H9 (cell line): ENCODE data around the gene LARGE1. TPM values are rescaled to one million over a fixed set of nuclear protein-coding genes. Genes with fewer than 3 reads are reported as not detected.

Experiments used
- DNase-seq: peaks from one replicate; pipeline ENCODE4 v3.0.0-alpha.2; 2017
- H2AFZ ChIP-seq: one replicate; pipeline ENCODE4 v1.6.1; 2013; ENCODE audit warnings: mild to moderate bottlenecking, low read length, control low read depth, moderate library complexity
- H2AK5ac ChIP-seq: 2 replicates; pipeline ENCODE4 v1.6.1; 2013; ENCODE audit warnings: low read length, control low read depth, mixed read lengths; ENCODE audit not compliant: insufficient read length
- H2BK120ac ChIP-seq: one replicate; pipeline ENCODE4 v1.6.1; 2013; ENCODE audit warnings: low read depth, mild to moderate bottlenecking, low read length, control low read depth, inconsistent platforms; ENCODE audit not compliant: poor library complexity, severe bottlenecking
- H2BK12ac ChIP-seq: 2 replicates; pipeline ENCODE4 v1.6.1; 2013; ENCODE audit warnings: low read length, control low read depth, mixed read lengths, low read depth; ENCODE audit not compliant: insufficient read length
- H2BK15ac ChIP-seq: 2 replicates; pipeline ENCODE4 v1.6.1; 2013; ENCODE audit warnings: low read depth, low read length, control low read depth
- H2BK20ac ChIP-seq: one replicate; pipeline ENCODE4 v1.6.1; 2013; ENCODE audit warnings: low read depth, mild to moderate bottlenecking, low read length, control low read depth, inconsistent platforms; ENCODE audit not compliant: poor library complexity, severe bottlenecking
- H2BK5ac ChIP-seq: 2 replicates; pipeline ENCODE4 v1.6.1; 2013; ENCODE audit warnings: low read length, control low read depth, mixed read lengths; ENCODE audit not compliant: insufficient read length
- H3K14ac ChIP-seq: 2 replicates; pipeline ENCODE4 v1.6.1; 2013; ENCODE audit warnings: low read length, control low read depth; ENCODE audit not compliant: insufficient read depth
- H3K18ac ChIP-seq: 2 replicates; pipeline ENCODE4 v1.6.1; 2013; ENCODE audit warnings: low read depth, mild to moderate bottlenecking, mixed read lengths, low read length, control low read depth; ENCODE audit not compliant: insufficient read length
- H3K23ac ChIP-seq: 2 replicates; pipeline ENCODE4 v1.6.1; 2013; ENCODE audit warnings: low read length, control low read depth, mixed read lengths, low read depth; ENCODE audit not compliant: insufficient read length
- H3K23me2 ChIP-seq: 2 replicates; pipeline ENCODE4 v1.6.1; 2013; ENCODE audit warnings: low read depth, mild to moderate bottlenecking, mixed read lengths, low read length, control low read depth; ENCODE audit not compliant: insufficient read length, poor library complexity, severe bottlenecking
- H3K27ac ChIP-seq: 2 replicates; pipeline ENCODE4 v1.5.1; 2013; ENCODE audit warnings: low read length, control low read depth, mixed read lengths, low read depth; ENCODE audit not compliant: insufficient read length
- H3K27me3 ChIP-seq: 2 replicates; pipeline ENCODE4 v1.6.1; 2013; ENCODE audit warnings: low read length, control low read depth, inconsistent platforms; ENCODE audit not compliant: insufficient read depth
- H3K4ac ChIP-seq: 2 replicates; pipeline ENCODE4 v1.6.1; 2013; ENCODE audit warnings: low read depth, mild to moderate bottlenecking, control low read depth, inconsistent platforms, low read length, moderate library complexity
- H3K4me1 ChIP-seq: 2 replicates; pipeline ENCODE4 v1.6.1; 2013; ENCODE audit warnings: low read length, control low read depth, inconsistent platforms; ENCODE audit not compliant: insufficient read depth
- H3K4me2 ChIP-seq: 2 replicates; pipeline ENCODE4 v1.6.1; 2013; ENCODE audit warnings: low read length, control low read depth, mixed read lengths; ENCODE audit not compliant: insufficient read length, insufficient read depth
- H3K56ac ChIP-seq: 2 replicates; pipeline ENCODE4 v1.6.1; 2013; ENCODE audit warnings: low read depth, mild to moderate bottlenecking, mixed read lengths, low read length, control low read depth; ENCODE audit not compliant: insufficient read length
- H3K79me1 ChIP-seq: 2 replicates; pipeline ENCODE4 v1.6.1; 2013; ENCODE audit warnings: low read depth, mild to moderate bottlenecking, moderate library complexity, low read length, control low read depth, inconsistent platforms; ENCODE audit not compliant: insufficient read depth, poor library complexity, severe bottlenecking
- H3K79me2 ChIP-seq: 2 replicates; pipeline ENCODE4 v1.6.1; 2013; ENCODE audit warnings: low read length, control low read depth, inconsistent platforms; ENCODE audit not compliant: insufficient read depth
- H3K9ac ChIP-seq: 2 replicates; pipeline ENCODE4 v1.6.1; 2013; ENCODE audit warnings: low read length, control low read depth, mixed read lengths; ENCODE audit not compliant: insufficient read length; ENCODE audit errors: extremely low read depth
- H3K9me3 ChIP-seq: one replicate; pipeline ENCODE4 v1.6.1; 2013; ENCODE audit warnings: low read depth, low read length, inconsistent platforms; ENCODE audit not compliant: control insufficient read depth
- H3T11ph ChIP-seq: one replicate; pipeline ENCODE4 v1.6.1; 2013; ENCODE audit warnings: mild to moderate bottlenecking, low read length, control low read depth, inconsistent platforms
- H4K20me1 ChIP-seq: one replicate; pipeline ENCODE4 v1.6.1; 2013; ENCODE audit not compliant: control insufficient read depth, insufficient read length, insufficient read depth
- H4K5ac ChIP-seq: 2 replicates; pipeline ENCODE4 v1.6.1; 2013; ENCODE audit warnings: low read depth, mild to moderate bottlenecking, mixed read lengths, low read length, control low read depth; ENCODE audit not compliant: insufficient read length
- H4K8ac ChIP-seq: replicated peaks from 2 replicates; pipeline ENCODE4 v1.6.1; 2013; ENCODE audit warnings: low read length, control low read depth, mixed read lengths, low read depth; ENCODE audit not compliant: insufficient read length
- H4K91ac ChIP-seq: 2 replicates; pipeline ENCODE4 v1.6.1; 2013; ENCODE audit warnings: low read depth, mild to moderate bottlenecking, moderate library complexity, mixed read lengths, low read length, control low read depth; ENCODE audit not compliant: insufficient read length
- H3K27ac Mint-ChIP-seq, 3 experiments: 2 replicates in 2 of 3; 3 replicates in 1 of 3; pipeline ENCODE4 v1.8.0; 2020 to 2021; ENCODE audit warnings: mixed read lengths in 3 of 3, mild to moderate bottlenecking in 1 of 3, moderate library complexity in 1 of 3
- H3K27me3 Mint-ChIP-seq: 2 replicates; pipeline ENCODE4 v1.8.0; 2021; ENCODE audit warnings: low read depth, mild to moderate bottlenecking, moderate library complexity, mixed read lengths
- H3K36me3 Mint-ChIP-seq, 3 experiments: 2 replicates in 2 of 3; 3 replicates in 1 of 3; pipeline ENCODE4 v1.8.0; 2020 to 2021; ENCODE audit warnings: low read depth in 3 of 3, mixed read lengths in 3 of 3; ENCODE audit not compliant: insufficient read depth in 1 of 3
- H3K4me1 Mint-ChIP-seq, 2 experiments: 2 replicates each; pipeline ENCODE4 v1.8.0; 2020; ENCODE audit warnings: mixed read lengths in 2 of 2
- H3K4me3 Mint-ChIP-seq, 2 experiments: 2 replicates in 1 of 2; 3 replicates in 1 of 2; pipeline ENCODE4 v1.8.0; 2020 to 2021; ENCODE audit warnings: mild to moderate bottlenecking in 2 of 2, mixed read lengths in 2 of 2, moderate library complexity in 1 of 2
- H3K9me3 Mint-ChIP-seq, 2 experiments: 2 replicates in 1 of 2; 3 replicates in 1 of 2; pipeline ENCODE4 v1.8.0; 2020; ENCODE audit warnings: mild to moderate bottlenecking in 2 of 2, mixed read lengths in 2 of 2, moderate library complexity in 1 of 2
- CTCF ChIP-seq: fragments of 200-600 bp; sonication (generic); conservative IDR thresholded peaks from 3 replicates; pipeline ENCODE4 v1.8.0; 2021; ENCODE audit warnings: antibody characterized with exemption, mild to moderate bottlenecking
- WGBS: extraction: QIAGEN DNeasy Blood & Tissue Kit; methylation state at CpG from one replicate; pipeline ENCODE4 v1.1.7; 2013; ENCODE audit warnings: missing lambda C conversion rate, low lambda C conversion rate, mixed read lengths; ENCODE audit not compliant: insufficient read length; ENCODE audit errors: extremely low coverage; 5-methylcytosine and 5-hydroxymethylcytosine counted together
- total RNA-seq: library from RNA; stranded (reverse); gene quantifications from 2 replicates; pipeline ENCODE4 v1.2.1, GENCODE V29; 2021

The LARGE1 gene
- total RNA-seq, 1 experiment from 2014 or later = 43.5 TPM

- DNase-seq = no peak
- Mint-ChIP-seq H3K9me3 (no peaks in the 10 kb centered on the region), H3K4me1 (peaks cover 49 to 66% of the 10 kb centered on the region in 2 experiments), H3K4me3 (no peak overlapping the region), H3K27ac (peak overlapping the region in 2 of 3 experiments; percentile 44 to 49; a peak in 2 of 7 replicates), H3K36me3 (peaks cover 0 to 3% (median 0%) of the 10 kb centered on the region in 3 experiments; a peak in 1 of 7 replicates), H3K27me3 (no peaks in the 10 kb centered on the region)
- Histone ChIP-seq H2BK12ac (no peak overlapping the region), H3K56ac (no peak overlapping the region), H2BK20ac (no peak overlapping the region), H3K27ac (no peak overlapping the region), H3K4me1 (peaks cover 20% of the 10 kb centered on the region; the same call in 1 of the 2 replicates), H2AK5ac (no peak overlapping the region), H4K20me1 (peaks cover 3% of the 10 kb centered on the region), H2BK15ac (no peak overlapping the region), H2AFZ (no peak overlapping the region), H2BK120ac (no peak overlapping the region), H3K4me2 (no peak overlapping the region), H3K79me2 (peaks cover 62% of the 10 kb centered on the region; the same call in 1 of the 2 replicates), H3K14ac (peak overlapping the region; percentile 75), H3K27me3 (no peaks in the 10 kb centered on the region), H4K8ac (no peak overlapping the region), H3K23ac (no peak overlapping the region), H2BK5ac (no peak overlapping the region), H3K79me1 (peaks cover 15% of the 10 kb centered on the region), H3K4ac (no peak overlapping the region; the same call in 1 of the 2 replicates), H3T11ph (no peak overlapping the region), H3K9me3 (no peaks in the 10 kb centered on the region), H4K91ac (no peak overlapping the region), H3K18ac (no peak overlapping the region), H3K23me2 (no peaks in the 10 kb centered on the region), H3K9ac (no peak overlapping the region), H4K5ac (no peak overlapping the region)
- WGBS = no CpG with 5 or more reads among the region's 6 CpGs
- TF ChIP-seq CTCF = no peak
Observed at GRCh38 chr22:33882991-33883390, 37.3 kb downstream of the LARGE1 start.
